GM23338 (cell line): ENCODE measurements around the gene CHMP5. TPM values are rescaled to one million over a fixed set of nuclear protein-coding genes. Genes with fewer than 3 reads are reported as not detected.
A peak's percentile ranks its signal among the peaks of the same experiment; 100 is the strongest.

Experiments used
- ATAC-seq: fragments of 200-7000 bp; cut with Tn5 transposase; 3 replicates; pipeline ENCODE4 v1.9.1; 2020
- DNase-seq: peaks from one replicate; pipeline ENCODE4 v3.0.0-alpha.2; 2015; ENCODE audit warnings: low spot score
- H2AFZ ChIP-seq: fragments of 200-600 bp; sonication (generic); 2 replicates; pipeline ENCODE4 v1.8.0; 2016; ENCODE audit warnings: antibody characterized with exemption, mild to moderate bottlenecking, moderate library complexity
- H3F3A ChIP-seq: fragments of 200-600 bp; sonication (generic); replicated peaks from 2 replicates; pipeline ENCODE4 v1.8.0; 2017; ENCODE audit warnings: antibody characterized with exemption, mixed run types, low read depth
- H3K27ac ChIP-seq: fragments of 200-600 bp; sonication (generic); 2 replicates; pipeline ENCODE4 v1.6.1; 2016; ENCODE audit warnings: low read depth
- H3K27me3 ChIP-seq: fragments of 200-600 bp; sonication (generic); 2 replicates; pipeline ENCODE4 v1.8.0; 2016; ENCODE audit warnings: mild to moderate bottlenecking, mixed run types, moderate library complexity; ENCODE audit not compliant: insufficient read depth
- H3K36me3 ChIP-seq: fragments of 200-600 bp; sonication (generic); 2 replicates; pipeline ENCODE4 v1.8.0; 2016; ENCODE audit warnings: mild to moderate bottlenecking; ENCODE audit not compliant: insufficient read depth
- H3K4me1 ChIP-seq: fragments of 200-600 bp; sonication (generic); 2 replicates; pipeline ENCODE4 v1.8.0; 2016; ENCODE audit warnings: mild to moderate bottlenecking, moderate library complexity; ENCODE audit not compliant: insufficient read depth
- H3K4me2 ChIP-seq: fragments of 200-600 bp; sonication (generic); 2 replicates; pipeline ENCODE4 v1.7.1; 2017; ENCODE audit warnings: mixed run types
- H3K4me3 ChIP-seq: fragments of 200-600 bp; sonication (generic); 2 replicates; pipeline ENCODE4 v1.6.1; 2016; ENCODE audit warnings: mixed run types
- H3K79me2 ChIP-seq: fragments of 200-600 bp; sonication (generic); replicated peaks from 2 replicates; pipeline ENCODE4 v1.8.0; 2017; ENCODE audit warnings: mild to moderate bottlenecking; ENCODE audit not compliant: insufficient read depth
- H3K9me2 ChIP-seq: fragments of 200-600 bp; sonication (generic); 2 replicates; pipeline ENCODE4 v1.8.0; 2017; ENCODE audit not compliant: insufficient read depth
- H4K20me1 ChIP-seq: fragments of 200-600 bp; sonication (generic); replicated peaks from 2 replicates; pipeline ENCODE4 v1.8.0; 2017; ENCODE audit warnings: mild to moderate bottlenecking; ENCODE audit not compliant: insufficient read depth
- H3K27ac Mint-ChIP-seq: 2 replicates; pipeline ENCODE4 v1.8.0; 2020; ENCODE audit warnings: inconsistent platforms, mild to moderate bottlenecking, moderate library complexity, mixed read lengths
- H3K27me3 Mint-ChIP-seq: 3 replicates; pipeline ENCODE4 v1.8.0; 2022; ENCODE audit warnings: low read depth, mild to moderate bottlenecking, moderate library complexity, mixed read lengths, inconsistent platforms; ENCODE audit not compliant: insufficient read depth, poor library complexity
- H3K36me3 Mint-ChIP-seq: 3 replicates; pipeline ENCODE4 v1.8.0; 2021; ENCODE audit warnings: low read depth, mild to moderate bottlenecking, inconsistent platforms, moderate library complexity, mixed read lengths
- H3K4me1 Mint-ChIP-seq: 3 replicates; pipeline ENCODE4 v1.8.0; 2020; ENCODE audit warnings: mild to moderate bottlenecking, inconsistent platforms, mixed read lengths
- H3K4me3 Mint-ChIP-seq: 3 replicates; pipeline ENCODE4 v1.8.0; 2021; ENCODE audit warnings: moderate library complexity, mild to moderate bottlenecking, inconsistent platforms, mixed read lengths
- H3K9me3 Mint-ChIP-seq: 3 replicates; pipeline ENCODE4 v1.8.0; 2020; ENCODE audit warnings: moderate library complexity, mild to moderate bottlenecking, inconsistent platforms, mixed read lengths
- CREB1 ChIP-seq: fragments of 250-450 bp; sonication (Bioruptor Pico); IDR thresholded peaks from 2 replicates; pipeline ENCODE4 v1.5.0; 2020; ENCODE audit warnings: low read depth, mild to moderate bottlenecking, moderate library complexity
- EZH2 ChIP-seq: fragments of 200-600 bp; sonication (generic); IDR thresholded peaks from one replicate; pipeline ENCODE4 v1.8.0; 2017; ENCODE audit warnings: antibody characterized with exemption, mild to moderate bottlenecking, low read depth; ENCODE audit not compliant: unreplicated experiment
- EZH2phosphoT487 ChIP-seq: fragments of 200-600 bp; sonication (generic); IDR thresholded peaks from one replicate; pipeline ENCODE4 v1.8.1; 2018; ENCODE audit warnings: antibody characterized with exemption; ENCODE audit not compliant: unreplicated experiment
- JUNB ChIP-seq: IDR thresholded peaks from one replicate; pipeline ENCODE4 v1.6.1; 2016; ENCODE audit warnings: antibody characterized with exemption; ENCODE audit not compliant: unreplicated experiment
- NANOG ChIP-seq: IDR thresholded peaks from 2 replicates; pipeline ENCODE4 v1.6.1; 2016; ENCODE audit warnings: antibody characterized with exemption, borderline replicate concordance
- POLR2AphosphoS5 ChIP-seq: IDR thresholded peaks from 2 replicates; pipeline ENCODE4 v1.6.1; 2016; ENCODE audit warnings: antibody characterized with exemption, low read depth
- STAT1 ChIP-seq: IDR thresholded peaks from one replicate; pipeline ENCODE4 v1.6.1; 2016; ENCODE audit warnings: antibody characterized with exemption; ENCODE audit not compliant: unreplicated experiment
- ZNF114 ChIP-seq: fragments of 250-450 bp; sonication (Bioruptor Pico); IDR thresholded peaks from 2 replicates; pipeline ENCODE4 v1.5.0; 2020; ENCODE audit warnings: mild to moderate bottlenecking, moderate library complexity
- ZNF331 ChIP-seq: fragments of 250-450 bp; sonication (Bioruptor Pico); IDR thresholded peaks from 2 replicates; pipeline ENCODE4 v1.5.0; 2020; ENCODE audit warnings: low read depth, mild to moderate bottlenecking, moderate library complexity
- polyA plus RNA-seq: library from polyadenylated mRNA; unstranded; fragments of >200 nt; fragmentation: Nextera tagmentation; extraction: Ambion mirVana; gene quantifications from 2 replicates; pipeline ENCODE4 v1.2.1, GENCODE V29; 2016
- total RNA-seq: library from RNA; depleted of rRNA; stranded (reverse); fragments of >200 nt; shearing (Covaris generic); gene quantifications from 2 replicates; pipeline ENCODE4 v1.2.3, GENCODE V29; 2014
- TF ChIP-seq, protein P1 (sequence below): IDR thresholded peaks from 2 replicates; pipeline ENCODE4 v1.6.1; 2016; ENCODE audit warnings: antibody characterized with exemption
- TF ChIP-seq, protein P2 (sequence below), 2 experiments: fragments of 200-600 bp in 1 of 2; sonication (generic) in 1 of 2; conservative IDR thresholded peaks; 2 replicates each; pipeline versions ENCODE4 v1.5.1 to v1.6.1; 2016 to 2017; ENCODE audit warnings: antibody characterized with exemption in 2 of 2, low read depth in 2 of 2, mild to moderate bottlenecking in 2 of 2, moderate library complexity in 1 of 2
- TF ChIP-seq, protein P3 (sequence below): IDR thresholded peaks from one replicate; pipeline ENCODE4 v1.6.1; 2018; ENCODE audit warnings: antibody characterized with exemption; ENCODE audit not compliant: unreplicated experiment
- TF ChIP-seq, protein P4 (sequence below): fragments of 250-450 bp; sonication (Bioruptor Pico); IDR thresholded peaks from 2 replicates; pipeline ENCODE4 v1.5.0; 2020; ENCODE audit warnings: mild to moderate bottlenecking, moderate library complexity

The CHMP5 gene
- total and polyA plus RNA-seq, 2 experiments from 2014 or later: 30.9 to 77.8 TPM

DNA sequence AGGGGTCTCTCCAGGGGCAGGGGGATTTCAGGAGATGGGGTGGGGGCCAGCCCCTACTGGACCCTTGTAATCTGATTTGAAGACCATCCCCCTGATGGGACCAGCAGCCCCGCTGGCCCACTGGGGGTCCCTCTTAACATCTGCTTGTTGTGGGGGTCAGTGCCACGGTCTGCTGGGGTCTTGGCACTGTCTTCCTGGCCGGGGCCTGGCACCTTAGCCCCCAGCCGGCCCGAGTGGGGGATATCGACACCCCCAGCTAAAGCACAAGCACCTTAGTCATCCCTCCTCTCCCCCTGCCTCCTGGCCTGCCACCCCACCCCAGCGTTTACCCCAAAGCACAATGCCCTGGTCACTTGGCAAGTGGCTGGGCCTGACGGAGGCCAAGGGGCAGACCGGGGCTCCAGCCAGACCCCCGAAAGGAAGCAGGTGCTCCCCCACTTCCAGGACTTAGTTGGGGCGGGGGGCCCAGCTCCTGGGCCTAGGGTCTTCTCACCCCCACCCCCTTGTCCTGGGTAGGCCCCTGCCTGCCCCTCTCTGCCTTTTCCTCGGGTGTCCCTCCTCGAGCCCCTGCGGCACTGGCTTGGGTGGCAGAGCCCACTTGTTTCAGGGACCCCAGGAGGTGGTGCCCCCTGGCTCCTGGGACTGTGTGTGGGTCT is 24.1 kb downstream of the CHMP5 start:
- Histone ChIP-seq H3K4me2 (no peak overlapping the region), H3K4me1 (0 out of 2 replicates have a peak, but pooled peaks cover 5% of the 10 kb centered on the region), H3K4me3 (no peak overlapping the region), H3K27me3 (no peaks in the 10 kb centered on the region), H4K20me1 (no peaks in the 10 kb centered on the region; the same call in 1 of the 2 replicates), H3F3A (no peaks in the 10 kb centered on the region), H2AFZ (no peak overlapping the region), H3K79me2 (peaks cover 33% of the 10 kb centered on the region), H3K36me3 (no peaks in the 10 kb centered on the region), H3K27ac (0 out of 2 replicates have a peak overlapping the region, but pooled peaks have one; percentile 59), H3K9me2 (no peaks in the 10 kb centered on the region)
- peak overlapping the region; percentile 100; the same call in 2 of the 3 replicates for H3K4me3 Mint-ChIP-seq
- H3K4me1 Mint-ChIP-seq: peaks cover 13% of the 10 kb centered on the region
- DNase-seq: no peak
- ATAC-seq: no peak
- TF ChIP-seq ZNF114 (CRISPR knock-in tag): no peak
- TF ChIP-seq, protein P1, sequence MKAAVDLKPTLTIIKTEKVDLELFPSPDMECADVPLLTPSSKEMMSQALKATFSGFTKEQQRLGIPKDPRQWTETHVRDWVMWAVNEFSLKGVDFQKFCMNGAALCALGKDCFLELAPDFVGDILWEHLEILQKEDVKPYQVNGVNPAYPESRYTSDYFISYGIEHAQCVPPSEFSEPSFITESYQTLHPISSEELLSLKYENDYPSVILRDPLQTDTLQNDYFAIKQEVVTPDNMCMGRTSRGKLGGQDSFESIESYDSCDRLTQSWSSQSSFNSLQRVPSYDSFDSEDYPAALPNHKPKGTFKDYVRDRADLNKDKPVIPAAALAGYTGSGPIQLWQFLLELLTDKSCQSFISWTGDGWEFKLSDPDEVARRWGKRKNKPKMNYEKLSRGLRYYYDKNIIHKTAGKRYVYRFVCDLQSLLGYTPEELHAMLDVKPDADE: no peak
- TF ChIP-seq, protein P2, sequence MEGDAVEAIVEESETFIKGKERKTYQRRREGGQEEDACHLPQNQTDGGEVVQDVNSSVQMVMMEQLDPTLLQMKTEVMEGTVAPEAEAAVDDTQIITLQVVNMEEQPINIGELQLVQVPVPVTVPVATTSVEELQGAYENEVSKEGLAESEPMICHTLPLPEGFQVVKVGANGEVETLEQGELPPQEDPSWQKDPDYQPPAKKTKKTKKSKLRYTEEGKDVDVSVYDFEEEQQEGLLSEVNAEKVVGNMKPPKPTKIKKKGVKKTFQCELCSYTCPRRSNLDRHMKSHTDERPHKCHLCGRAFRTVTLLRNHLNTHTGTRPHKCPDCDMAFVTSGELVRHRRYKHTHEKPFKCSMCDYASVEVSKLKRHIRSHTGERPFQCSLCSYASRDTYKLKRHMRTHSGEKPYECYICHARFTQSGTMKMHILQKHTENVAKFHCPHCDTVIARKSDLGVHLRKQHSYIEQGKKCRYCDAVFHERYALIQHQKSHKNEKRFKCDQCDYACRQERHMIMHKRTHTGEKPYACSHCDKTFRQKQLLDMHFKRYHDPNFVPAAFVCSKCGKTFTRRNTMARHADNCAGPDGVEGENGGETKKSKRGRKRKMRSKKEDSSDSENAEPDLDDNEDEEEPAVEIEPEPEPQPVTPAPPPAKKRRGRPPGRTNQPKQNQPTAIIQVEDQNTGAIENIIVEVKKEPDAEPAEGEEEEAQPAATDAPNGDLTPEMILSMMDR (conservative IDR thresholded peaks at IDR 0.05; ENCODE audit: low read depth in 2 of 2): no peak
- TF ChIP-seq ZNF331: no peak
- no peak for TF ChIP-seq NANOG
- TF ChIP-seq CREB1 (CRISPR knock-in tag): no peak
- TF ChIP-seq STAT1: no peak
- TF ChIP-seq EZH2phosphoT487: no peak
- TF ChIP-seq JUNB: no peak
- no peak for TF ChIP-seq POLR2AphosphoS5
- TF ChIP-seq, protein P3, sequence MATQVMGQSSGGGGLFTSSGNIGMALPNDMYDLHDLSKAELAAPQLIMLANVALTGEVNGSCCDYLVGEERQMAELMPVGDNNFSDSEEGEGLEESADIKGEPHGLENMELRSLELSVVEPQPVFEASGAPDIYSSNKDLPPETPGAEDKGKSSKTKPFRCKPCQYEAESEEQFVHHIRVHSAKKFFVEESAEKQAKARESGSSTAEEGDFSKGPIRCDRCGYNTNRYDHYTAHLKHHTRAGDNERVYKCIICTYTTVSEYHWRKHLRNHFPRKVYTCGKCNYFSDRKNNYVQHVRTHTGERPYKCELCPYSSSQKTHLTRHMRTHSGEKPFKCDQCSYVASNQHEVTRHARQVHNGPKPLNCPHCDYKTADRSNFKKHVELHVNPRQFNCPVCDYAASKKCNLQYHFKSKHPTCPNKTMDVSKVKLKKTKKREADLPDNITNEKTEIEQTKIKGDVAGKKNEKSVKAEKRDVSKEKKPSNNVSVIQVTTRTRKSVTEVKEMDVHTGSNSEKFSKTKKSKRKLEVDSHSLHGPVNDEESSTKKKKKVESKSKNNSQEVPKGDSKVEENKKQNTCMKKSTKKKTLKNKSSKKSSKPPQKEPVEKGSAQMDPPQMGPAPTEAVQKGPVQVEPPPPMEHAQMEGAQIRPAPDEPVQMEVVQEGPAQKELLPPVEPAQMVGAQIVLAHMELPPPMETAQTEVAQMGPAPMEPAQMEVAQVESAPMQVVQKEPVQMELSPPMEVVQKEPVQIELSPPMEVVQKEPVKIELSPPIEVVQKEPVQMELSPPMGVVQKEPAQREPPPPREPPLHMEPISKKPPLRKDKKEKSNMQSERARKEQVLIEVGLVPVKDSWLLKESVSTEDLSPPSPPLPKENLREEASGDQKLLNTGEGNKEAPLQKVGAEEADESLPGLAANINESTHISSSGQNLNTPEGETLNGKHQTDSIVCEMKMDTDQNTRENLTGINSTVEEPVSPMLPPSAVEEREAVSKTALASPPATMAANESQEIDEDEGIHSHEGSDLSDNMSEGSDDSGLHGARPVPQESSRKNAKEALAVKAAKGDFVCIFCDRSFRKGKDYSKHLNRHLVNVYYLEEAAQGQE: no peak
- TF ChIP-seq, protein P4, sequence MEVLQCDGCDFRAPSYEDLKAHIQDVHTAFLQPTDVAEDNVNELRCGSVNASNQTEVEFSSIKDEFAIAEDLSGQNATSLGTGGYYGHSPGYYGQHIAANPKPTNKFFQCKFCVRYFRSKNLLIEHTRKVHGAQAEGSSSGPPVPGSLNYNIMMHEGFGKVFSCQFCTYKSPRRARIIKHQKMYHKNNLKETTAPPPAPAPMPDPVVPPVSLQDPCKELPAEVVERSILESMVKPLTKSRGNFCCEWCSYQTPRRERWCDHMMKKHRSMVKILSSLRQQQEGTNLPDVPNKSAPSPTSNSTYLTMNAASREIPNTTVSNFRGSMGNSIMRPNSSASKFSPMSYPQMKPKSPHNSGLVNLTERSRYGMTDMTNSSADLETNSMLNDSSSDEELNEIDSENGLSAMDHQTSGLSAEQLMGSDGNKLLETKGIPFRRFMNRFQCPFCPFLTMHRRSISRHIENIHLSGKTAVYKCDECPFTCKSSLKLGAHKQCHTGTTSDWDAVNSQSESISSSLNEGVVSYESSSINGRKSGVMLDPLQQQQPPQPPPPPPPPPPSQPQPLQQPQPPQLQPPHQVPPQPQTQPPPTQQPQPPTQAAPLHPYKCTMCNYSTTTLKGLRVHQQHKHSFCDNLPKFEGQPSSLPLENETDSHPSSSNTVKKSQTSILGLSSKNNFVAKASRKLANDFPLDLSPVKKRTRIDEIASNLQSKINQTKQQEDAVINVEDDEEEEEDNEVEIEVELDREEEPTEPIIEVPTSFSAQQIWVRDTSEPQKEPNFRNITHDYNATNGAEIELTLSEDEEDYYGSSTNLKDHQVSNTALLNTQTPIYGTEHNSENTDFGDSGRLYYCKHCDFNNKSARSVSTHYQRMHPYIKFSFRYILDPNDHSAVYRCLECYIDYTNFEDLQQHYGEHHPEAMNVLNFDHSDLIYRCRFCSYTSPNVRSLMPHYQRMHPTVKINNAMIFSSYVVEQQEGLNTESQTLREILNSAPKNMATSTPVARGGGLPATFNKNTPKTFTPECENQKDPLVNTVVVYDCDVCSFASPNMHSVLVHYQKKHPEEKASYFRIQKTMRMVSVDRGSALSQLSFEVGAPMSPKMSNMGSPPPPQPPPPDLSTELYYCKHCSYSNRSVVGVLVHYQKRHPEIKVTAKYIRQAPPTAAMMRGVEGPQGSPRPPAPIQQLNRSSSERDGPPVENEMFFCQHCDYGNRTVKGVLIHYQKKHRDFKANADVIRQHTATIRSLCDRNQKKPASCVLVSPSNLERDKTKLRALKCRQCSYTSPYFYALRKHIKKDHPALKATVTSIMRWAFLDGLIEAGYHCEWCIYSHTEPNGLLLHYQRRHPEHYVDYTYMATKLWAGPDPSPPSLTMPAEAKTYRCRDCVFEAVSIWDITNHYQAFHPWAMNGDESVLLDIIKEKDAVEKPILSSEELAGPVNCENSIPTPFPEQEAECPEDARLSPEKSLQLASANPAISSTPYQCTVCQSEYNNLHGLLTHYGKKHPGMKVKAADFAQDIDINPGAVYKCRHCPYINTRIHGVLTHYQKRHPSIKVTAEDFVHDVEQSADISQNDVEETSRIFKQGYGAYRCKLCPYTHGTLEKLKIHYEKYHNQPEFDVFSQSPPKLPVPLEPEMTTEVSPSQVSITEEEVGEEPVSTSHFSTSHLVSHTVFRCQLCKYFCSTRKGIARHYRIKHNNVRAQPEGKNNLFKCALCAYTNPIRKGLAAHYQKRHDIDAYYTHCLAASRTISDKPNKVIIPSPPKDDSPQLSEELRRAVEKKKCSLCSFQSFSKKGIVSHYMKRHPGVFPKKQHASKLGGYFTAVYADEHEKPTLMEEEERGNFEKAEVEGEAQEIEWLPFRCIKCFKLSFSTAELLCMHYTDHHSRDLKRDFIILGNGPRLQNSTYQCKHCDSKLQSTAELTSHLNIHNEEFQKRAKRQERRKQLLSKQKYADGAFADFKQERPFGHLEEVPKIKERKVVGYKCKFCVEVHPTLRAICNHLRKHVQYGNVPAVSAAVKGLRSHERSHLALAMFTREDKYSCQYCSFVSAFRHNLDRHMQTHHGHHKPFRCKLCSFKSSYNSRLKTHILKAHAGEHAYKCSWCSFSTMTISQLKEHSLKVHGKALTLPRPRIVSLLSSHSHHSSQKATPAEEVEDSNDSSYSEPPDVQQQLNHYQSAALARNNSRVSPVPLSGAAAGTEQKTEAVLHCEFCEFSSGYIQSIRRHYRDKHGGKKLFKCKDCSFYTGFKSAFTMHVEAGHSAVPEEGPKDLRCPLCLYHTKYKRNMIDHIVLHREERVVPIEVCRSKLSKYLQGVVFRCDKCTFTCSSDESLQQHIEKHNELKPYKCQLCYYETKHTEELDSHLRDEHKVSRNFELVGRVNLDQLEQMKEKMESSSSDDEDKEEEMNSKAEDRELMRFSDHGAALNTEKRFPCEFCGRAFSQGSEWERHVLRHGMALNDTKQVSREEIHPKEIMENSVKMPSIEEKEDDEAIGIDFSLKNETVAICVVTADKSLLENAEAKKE (CRISPR knock-in tag): no peak
- TF ChIP-seq EZH2: no peak
- peaks cover 7% of the 10 kb centered on the region for H3K27me3 Mint-ChIP-seq
- H3K27ac Mint-ChIP-seq: peak overlapping the region; percentile 100; the same call in 1 of the 2 replicates
- peaks cover 4% of the 10 kb centered on the region; the same call in 1 of the 3 replicates for H3K36me3 Mint-ChIP-seq
- H3K9me3 Mint-ChIP-seq: no peaks in the 10 kb centered on the region; the same call in 2 of the 3 replicates
